PC-9 (cell line): Measurements from ENCODE around the gene MAEA. TPM values are rescaled to one million over a fixed set of nuclear protein-coding genes. Genes with fewer than 3 reads are reported as not detected.

Source experiments
- BruUV-seq: library from RNA; stranded (reverse); fragments of 400-500 nt; replicated peaks from 2 replicates; lab custom pipeline; 2021; lab: Mats Ljungman, UMichigan
- CTCF ChIA-PET: fragments of 300-600 bp; sonication (Branson Sonifier 250); formaldehyde crosslinking; loops from one replicate; lab custom pipeline; 2022; ENCODE audit warnings: antibody characterized with exemption; lab: Charles Lee
- POLR2A ChIA-PET: fragments of 300-600 bp; sonication (Branson Sonifier 250); formaldehyde crosslinking; loops from one replicate; lab custom pipeline; 2022; ENCODE audit warnings: antibody characterized with exemption; ENCODE audit not compliant: unreplicated experiment; lab: Charles Lee
- DNase-seq, 2 experiments: peaks; one replicate each; pipeline versions ENCODE4 v3.0.0 to v3.0.0-alpha.2; 2015 to 2022; ENCODE audit warnings: mixed read lengths in 1 of 2
- H2AFZ ChIP-seq: fragments of 200-600 bp; sonication (generic); 2 replicates; pipeline ENCODE4 v1.8.1; 2017; ENCODE audit warnings: antibody characterized with exemption
- H3F3A ChIP-seq: fragments of 200-600 bp; sonication (generic); 2 replicates; pipeline ENCODE4 v1.8.1; 2017; ENCODE audit warnings: antibody characterized with exemption, mild to moderate bottlenecking, low read depth; ENCODE audit not compliant: insufficient read depth
- H3K27ac ChIP-seq: fragments of 200-600 bp; sonication (generic); 2 replicates; pipeline ENCODE4 v1.6.1; 2016; ENCODE audit warnings: mixed run types
- H3K27me3 ChIP-seq: fragments of 200-600 bp; sonication (generic); 2 replicates; pipeline ENCODE4 v1.6.1; 2016; ENCODE audit warnings: low read depth, mixed run types; ENCODE audit not compliant: insufficient read depth
- H3K36me3 ChIP-seq: fragments of 200-600 bp; sonication (generic); 2 replicates; pipeline ENCODE4 v1.6.1; 2016; ENCODE audit warnings: low read depth, mixed run types
- H3K4me1 ChIP-seq: fragments of 200-600 bp; sonication (generic); replicated peaks from 2 replicates; pipeline ENCODE4 v1.6.1; 2016; ENCODE audit warnings: mixed run types; ENCODE audit not compliant: insufficient read depth
- H3K4me2 ChIP-seq: fragments of 200-600 bp; sonication (generic); 2 replicates; pipeline ENCODE4 v1.6.1; 2017; ENCODE audit warnings: mixed run types
- H3K4me3 ChIP-seq: fragments of 200-600 bp; sonication (generic); 2 replicates; pipeline ENCODE4 v1.6.1; 2016; ENCODE audit warnings: mixed run types
- H3K79me2 ChIP-seq: fragments of 200-600 bp; sonication (generic); 2 replicates; pipeline ENCODE4 v1.6.1; 2017; ENCODE audit warnings: low read depth, mixed run types
- H3K9me2 ChIP-seq: fragments of 200-600 bp; sonication (generic); 2 replicates; pipeline ENCODE4 v1.8.1; 2017; ENCODE audit warnings: mild to moderate bottlenecking; ENCODE audit not compliant: insufficient read depth
- H3K9me3 ChIP-seq: fragments of 200-600 bp; sonication (generic); 2 replicates; pipeline ENCODE4 v1.8.1; 2016; ENCODE audit warnings: low read depth; ENCODE audit not compliant: insufficient read depth
- H4K20me1 ChIP-seq: fragments of 200-600 bp; sonication (generic); 2 replicates; pipeline ENCODE4 v1.8.1; 2017; ENCODE audit not compliant: insufficient read depth
- CTCF ChIP-seq: fragments of 200-600 bp; sonication (generic); conservative IDR thresholded peaks from 2 replicates; pipeline ENCODE4 v1.6.1; 2017; ENCODE audit warnings: mixed run types, antibody characterized with exemption, mild to moderate bottlenecking, moderate library complexity
- EZH2 ChIP-seq: fragments of 200-600 bp; sonication (generic); IDR thresholded peaks from 2 replicates; pipeline ENCODE4 v1.8.0; 2017; ENCODE audit warnings: antibody characterized with exemption, low read depth
- intact Hi-C: fragments of 100-400 bp; cut with micrococcal nuclease; formaldehyde crosslinking; loops from one replicate; pipeline ENCODE4 v1.10.0; 2022; ENCODE audit not compliant: unreplicated experiment
- total RNA-seq: library from RNA; stranded (reverse); gene quantifications from 2 replicates; pipeline ENCODE4 v1.2.3, GENCODE V29; 2021

The MAEA gene
- total RNA-seq, 1 experiment from 2014 or later: 79.4 TPM

- intact Hi-C loops: no loop called here
- Histone ChIP-seq H3K4me2 (no peak overlapping the region), H3K79me2 (peaks cover 59% of the 10 kb centered on the region), H3K9me2 (no peaks in the 10 kb centered on the region), H3K4me3 (no peak overlapping the region), H3K4me1 (no peaks in the 10 kb centered on the region), H3K9me3 (no peaks in the 10 kb centered on the region), H2AFZ (no peak overlapping the region), H3K27ac (no peak overlapping the region), H3K27me3 (no peaks in the 10 kb centered on the region), H3F3A (peaks cover 4% of the 10 kb centered on the region; the same call in 1 of the 2 replicates), H3K36me3 (peaks cover 6% of the 10 kb centered on the region; the same call in 1 of the 2 replicates), H4K20me1 (peaks cover 76% of the 10 kb centered on the region)
- TF ChIP-seq CTCF (no peak), EZH2 (no peak)
- POLR2A ChIA-PET: no interaction called here
- CTCF ChIA-PET: no interaction called here
- BruUV-seq: no TSS peak
- DNase-seq: no peak
These were observed 20.5 kb downstream of the MAEA start for GRCh38 chr4:1310031-1310795.

GRCh38 chr4:1310796-1311631, 21.3 kb downstream of the MAEA start:
- peaks cover 4% of the 10 kb centered on the region; the same call in 1 of the 2 replicates for H3F3A ChIP-seq
- no peak for DNase-seq
- H3K9me3 ChIP-seq: no peaks in the 10 kb centered on the region
- ChIA-PET POLR2A (no interaction called here), CTCF (no interaction called here)
- H2AFZ ChIP-seq: no peak overlapping the region
- no peak overlapping the region for H3K4me2 ChIP-seq
- TF ChIP-seq CTCF (no peak), EZH2 (no peak)
- no peaks in the 10 kb centered on the region for H3K4me1 ChIP-seq
- no peak overlapping the region for H3K27ac ChIP-seq
- H3K4me3 ChIP-seq: no peak overlapping the region
- 0 out of 2 replicates have a peak, but pooled peaks cover 6% of the 10 kb centered on the region for H3K36me3 ChIP-seq
- peaks cover 70% of the 10 kb centered on the region for H4K20me1 ChIP-seq
- H3K9me2 ChIP-seq: no peaks in the 10 kb centered on the region
- intact Hi-C loops: no loop called here
- peaks cover 51% of the 10 kb centered on the region for H3K79me2 ChIP-seq
- BruUV-seq: no TSS peak
- no peaks in the 10 kb centered on the region for H3K27me3 ChIP-seq

GRCh38 chr4:1312821-1313640, 23.3 kb downstream of the MAEA start:
- H3K4me3 ChIP-seq: no peak overlapping the region
- no peak overlapping the region for H3K4me2 ChIP-seq
- no peak overlapping the region for H2AFZ ChIP-seq
- H3K36me3 ChIP-seq: 0 out of 2 replicates have a peak, but pooled peaks cover 6% of the 10 kb centered on the region
- H3F3A ChIP-seq: peaks cover 4% of the 10 kb centered on the region; the same call in 1 of the 2 replicates
- BruUV-seq: no TSS peak
- H3K9me2 ChIP-seq: no peaks in the 10 kb centered on the region
- H3K79me2 ChIP-seq: peaks cover 31% of the 10 kb centered on the region
- intact Hi-C loops: no loop called here
- H3K27me3 ChIP-seq: no peaks in the 10 kb centered on the region
- H3K27ac ChIP-seq: no peak overlapping the region
- ChIA-PET POLR2A (no interaction called here), CTCF (no interaction called here)
- TF ChIP-seq CTCF (no peak), EZH2 (no peak)
- no peaks in the 10 kb centered on the region for H3K4me1 ChIP-seq
- no peaks in the 10 kb centered on the region for H3K9me3 ChIP-seq
- no peak for DNase-seq
- peaks cover 51% of the 10 kb centered on the region for H4K20me1 ChIP-seq
